ENCODE results near the gene RIBC1. TPM values are rescaled to one million over a fixed set of nuclear protein-coding genes. Genes with fewer than 3 reads are reported as not detected.

RIBC1 gene
- polyA plus RNA-seq, 2 of the 4 experiments (the other 2 are of a cell fraction): 0.52 to 0.96 TPM

GRCh38 chrX:53395605-53396298 is 26.9 kb upstream of the RIBC1 start:
- no peak for FAIRE-seq
- DNase-seq (ENCODE audit: low read depth in 1 of 2, low spot score in 1 of 2): no peak
- Histone ChIP-seq H3K9me3 (no peaks in the 10 kb centered on the region), H3K4me2 (no peak overlapping the region), H3K4me3 (no peak overlapping the region), H3K4me1 (no peaks in the 10 kb centered on the region), H3K27ac (no peak overlapping the region)
- ChIA-PET CTCF (interaction anchor here (0.6 to 0.7 kb wide), 2 partner anchors 10 to 22 kb away, joined by 3 read pairs; no protein-coding TSS in a partner anchor), POLR2A (no interaction called here)
- WGBS (ENCODE audit: missing lambda C conversion rate): 87% methylated on average over 2 of the region's 2 CpGs
- ATAC-seq: peak; percentile 63 to 78; a peak in 5 of 6 replicates
- TF ChIP-seq JUNB (IDR thresholded peaks at IDR 0.05): no peak
- TF ChIP-seq ESRRA (IDR thresholded peaks at IDR 0.05; ENCODE audit: borderline replicate concordance, low read length): no peak
- no peak for TF ChIP-seq POLR2AphosphoS2 (conservative IDR thresholded peaks at IDR 0.05; ENCODE audit: low read length)
- no peak for TF ChIP-seq MAFK (IDR thresholded peaks at IDR 0.05; ENCODE audit: partially characterized antibody)
- TF ChIP-seq ZC3H11A (IDR thresholded peaks at IDR 0.05): no peak
- no peak for TF ChIP-seq RFX5 (IDR thresholded peaks at IDR 0.05)
- TF ChIP-seq HEYL (CRISPR knock-in tag; IDR thresholded peaks at IDR 0.05): no peak
- TF ChIP-seq HOXA7 (CRISPR knock-in tag; IDR thresholded peaks at IDR 0.05): no peak
- no peak for TF ChIP-seq RAD21 (conservative IDR thresholded peaks at IDR 0.05 in 1 of 2, IDR thresholded peaks at IDR 0.05 in 1 of 2)
- no peak for TF ChIP-seq FOSB (CRISPR knock-in tag; IDR thresholded peaks at IDR 0.05)

- no peaks in the 10 kb centered on the region for H3K4me1 ChIP-seq
- H3K9me3 ChIP-seq: no peaks in the 10 kb centered on the region
- FAIRE-seq: no peak
- ATAC-seq: no peak
- H3K27ac ChIP-seq: no peak overlapping the region
- H3K4me2 ChIP-seq: no peak overlapping the region
- ChIA-PET CTCF (no interaction called here), POLR2A (no interaction called here)
- 91% methylated on average over 1 of the region's 1 CpG for WGBS (ENCODE audit: missing lambda C conversion rate)
- no peak for TF ChIP-seq ZNF302 (CRISPR knock-in tag; IDR thresholded peaks at IDR 0.05)
- DNase-seq (ENCODE audit: low read depth in 1 of 2, low spot score in 1 of 2): no peak
- no peak overlapping the region for H3K4me3 ChIP-seq
Observed at GRCh38 chrX:53398216-53398615, 24.5 kb upstream of the RIBC1 start.

DNA sequence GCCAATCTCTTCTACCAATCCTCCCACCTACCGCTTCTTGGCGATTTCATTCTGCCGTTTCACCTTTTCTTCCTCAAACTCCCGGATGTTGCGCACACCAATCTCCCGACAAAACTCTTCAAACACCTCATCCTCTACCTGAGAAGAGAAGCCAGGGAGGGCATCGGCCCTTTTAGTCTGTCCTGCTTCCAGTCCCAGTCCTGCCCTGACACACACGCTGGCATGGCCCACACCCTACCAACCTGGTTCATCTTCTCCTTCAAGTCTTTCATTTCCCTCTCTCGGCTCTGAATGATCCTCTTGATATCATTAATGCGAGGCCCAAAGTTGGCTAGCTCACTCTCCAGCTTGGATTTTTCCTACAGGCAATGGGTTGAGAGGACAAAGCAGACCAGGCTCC is 19.1 kb upstream of the RIBC1 start:
- Histone ChIP-seq H3K9me3 (no peaks in the 10 kb centered on the region), H3K4me2 (no peak overlapping the region)
- DNase-seq (ENCODE audit: low read depth in 1 of 2, low spot score in 1 of 2): no peak

More for the DNA sequence above, 19.1 kb upstream of the RIBC1 start:
- H3K4me3 ChIP-seq: no peak overlapping the region
- FAIRE-seq: no peak
- TF ChIP-seq NFE2L2 (conservative IDR thresholded peaks at IDR 0.05; ENCODE audit: low read length) (no peak), HOXB5 (CRISPR knock-in tag; IDR thresholded peaks at IDR 0.05) (no peak), KDM1A (IDR thresholded peaks at IDR 0.05; ENCODE audit: low read depth) (no peak), BCL3 (IDR thresholded peaks at IDR 0.05) (no peak), MAZ (IDR thresholded peaks at IDR 0.05; ENCODE audit: borderline replicate concordance, low read depth, low read length) (no peak), HEYL (CRISPR knock-in tag; IDR thresholded peaks at IDR 0.05) (no peak), RCOR1 (IDR thresholded peaks at IDR 0.05; ENCODE audit: low read depth, low read length) (no peak), JUN (IDR thresholded peaks at IDR 0.05) (no peak), ESRRA (IDR thresholded peaks at IDR 0.05; ENCODE audit: borderline replicate concordance, low read length) (no peak), POLR2A (IDR thresholded peaks at IDR 0.05; ENCODE audit: low read length) (no peak), FOSL2 (IDR thresholded peaks at IDR 0.05) (no peak), FOSL2 (CRISPR knock-in tag; IDR thresholded peaks at IDR 0.05) (no peak)
- TF ChIP-seq, protein P1, sequence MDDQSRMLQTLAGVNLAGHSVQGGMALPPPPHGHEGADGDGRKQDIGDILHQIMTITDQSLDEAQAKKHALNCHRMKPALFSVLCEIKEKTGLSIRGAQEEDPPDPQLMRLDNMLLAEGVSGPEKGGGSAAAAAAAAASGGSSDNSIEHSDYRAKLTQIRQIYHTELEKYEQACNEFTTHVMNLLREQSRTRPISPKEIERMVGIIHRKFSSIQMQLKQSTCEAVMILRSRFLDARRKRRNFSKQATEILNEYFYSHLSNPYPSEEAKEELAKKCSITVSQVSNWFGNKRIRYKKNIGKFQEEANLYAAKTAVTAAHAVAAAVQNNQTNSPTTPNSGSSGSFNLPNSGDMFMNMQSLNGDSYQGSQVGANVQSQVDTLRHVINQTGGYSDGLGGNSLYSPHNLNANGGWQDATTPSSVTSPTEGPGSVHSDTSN (IDR thresholded peaks at IDR 0.05): no peak
- TF ChIP-seq, protein P2, sequence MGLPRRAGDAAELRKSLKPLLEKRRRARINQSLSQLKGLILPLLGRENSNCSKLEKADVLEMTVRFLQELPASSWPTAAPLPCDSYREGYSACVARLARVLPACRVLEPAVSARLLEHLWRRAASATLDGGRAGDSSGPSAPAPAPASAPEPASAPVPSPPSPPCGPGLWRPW (IDR thresholded peaks at IDR 0.05): no peak
- H3K27ac ChIP-seq: no peak overlapping the region
- WGBS (ENCODE audit: missing lambda C conversion rate): 97% methylated on average over 10 of the region's 10 CpGs
- no peaks in the 10 kb centered on the region for H3K4me1 ChIP-seq
- ChIA-PET CTCF (interaction anchor here (0.9 to 2.0 kb wide), 4 partner anchors 10 to 78 kb away, joined by 3 to 6 read pairs (median 4); no protein-coding TSS in a partner anchor), POLR2A (no interaction called here)
- no peak; a peak in 1 of 6 replicates for ATAC-seq

Data from A549 (cell line).